ENCODE results near the gene RASGRF2.
A peak's percentile ranks its signal among the peaks of the same experiment; 100 is the strongest.
"Not testable (repeated sequence)": the region's sequence is repeated elsewhere in the genome, so short reads cannot be mapped to it uniquely, and the experiment has no call there.

The RASGRF2 gene

DNA sequence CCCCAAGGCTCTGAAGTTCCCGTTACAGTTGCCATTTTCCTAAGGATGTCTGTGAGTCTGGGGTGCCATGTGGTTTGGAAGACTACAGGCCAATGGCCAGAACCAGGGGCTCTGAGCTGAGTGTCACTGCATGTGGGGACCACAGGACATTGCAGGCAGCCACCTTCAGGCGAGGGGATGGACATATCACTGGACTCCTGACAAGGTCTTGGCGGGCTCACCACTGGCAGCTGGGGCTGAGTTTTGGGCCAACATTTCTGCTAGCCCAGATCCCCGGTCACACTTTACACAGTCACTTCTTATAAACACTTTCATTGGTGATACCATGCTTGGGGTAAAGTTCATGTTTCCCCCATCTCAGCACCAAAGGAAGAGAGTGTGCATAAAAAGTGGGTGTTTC, 109.8 kb downstream of the RASGRF2 start:
- no peak for DNase-seq (ENCODE audit: low spot score)

- no peak for DNase-seq (ENCODE audit: low spot score)
Measured at GRCh38 chr5:81070571-81071255, 110.5 kb downstream of the RASGRF2 start.

DNA sequence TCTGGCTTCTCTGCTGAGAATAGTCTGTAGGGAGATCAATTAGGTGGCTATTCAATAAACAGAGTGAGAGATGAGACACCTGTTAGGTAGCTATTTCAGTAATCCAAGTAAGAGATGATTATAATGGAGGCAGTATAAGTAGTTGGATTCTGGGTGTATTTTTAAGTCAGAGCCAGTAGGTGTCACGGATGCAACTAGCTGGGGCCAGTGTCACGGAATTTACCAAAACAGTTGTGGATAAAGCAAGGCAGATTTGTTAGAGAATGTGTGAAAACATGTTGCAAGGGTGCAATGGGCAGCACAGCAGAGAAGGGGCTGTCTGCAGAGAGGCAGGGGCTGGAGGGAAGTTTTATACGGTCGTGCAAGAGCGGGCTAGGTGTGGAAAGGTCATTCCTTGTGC, 114.9 kb downstream of the RASGRF2 start:
- no peak for DNase-seq (ENCODE audit: low spot score)

DNA sequence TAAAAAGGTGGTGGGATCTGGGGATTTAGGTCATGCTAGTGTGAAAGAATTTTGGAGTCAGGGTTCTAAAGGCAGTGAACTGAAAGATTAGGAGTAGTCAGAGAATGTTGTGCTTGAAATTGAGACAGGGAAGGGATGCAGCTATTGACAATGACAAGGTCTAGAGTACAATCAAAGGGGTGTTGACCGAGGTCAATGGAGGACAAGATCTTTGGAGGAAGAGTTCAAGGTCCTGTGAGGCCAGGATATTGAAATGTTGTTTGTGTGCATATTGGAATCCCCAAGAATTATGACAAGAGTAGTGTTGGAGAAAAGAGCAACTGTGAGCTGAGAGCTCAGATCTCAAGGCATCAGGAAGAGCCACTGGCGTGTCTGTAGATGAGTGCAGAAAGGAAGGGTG, 116.9 kb downstream of the RASGRF2 start:
- DNase-seq (ENCODE audit: low spot score) = no peak

GRCh38 chr5:81078930-81079329, 118.8 kb downstream of the RASGRF2 start:
- DNase-seq (ENCODE audit: low spot score) = no peak

- DNase-seq (ENCODE audit: low spot score) = peak; percentile 12
Measured at GRCh38 chr5:81080809-81081460, 120.8 kb downstream of the RASGRF2 start.

- DNase-seq (ENCODE audit: low spot score) = peak; percentile 52
Measured at GRCh38 chr5:81081461-81081835, 121.3 kb downstream of the RASGRF2 start.

- no peak for DNase-seq (ENCODE audit: low spot score)
Measured at GRCh38 chr5:81086881-81087281, 126.7 kb downstream of the RASGRF2 start.

DNA sequence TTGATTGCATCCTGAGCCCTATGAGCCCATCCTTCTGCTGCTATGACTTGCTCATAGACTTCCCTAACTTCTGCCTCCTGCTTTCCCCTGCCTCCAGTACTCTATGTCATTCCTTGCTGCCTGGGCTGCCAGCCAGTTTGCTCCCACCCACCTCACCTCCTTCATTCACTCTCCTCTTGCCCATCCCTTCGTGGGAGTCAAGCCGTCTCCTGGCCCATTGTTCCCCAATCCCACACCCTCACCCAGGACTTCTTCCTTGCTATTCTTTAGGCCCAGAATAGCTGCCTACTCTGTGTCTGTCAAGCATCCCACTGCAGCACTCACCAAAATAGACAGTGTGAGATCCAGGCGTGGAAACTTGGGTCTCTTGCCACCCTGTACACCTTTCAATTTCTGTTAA, 131.0 kb downstream of the RASGRF2 start:
- DNase-seq (ENCODE audit: low spot score) = peak; percentile 18

- DNase-seq (ENCODE audit: low spot score) = no peak
Measured at GRCh38 chr5:81093536-81094196, 133.5 kb downstream of the RASGRF2 start.

DNA sequence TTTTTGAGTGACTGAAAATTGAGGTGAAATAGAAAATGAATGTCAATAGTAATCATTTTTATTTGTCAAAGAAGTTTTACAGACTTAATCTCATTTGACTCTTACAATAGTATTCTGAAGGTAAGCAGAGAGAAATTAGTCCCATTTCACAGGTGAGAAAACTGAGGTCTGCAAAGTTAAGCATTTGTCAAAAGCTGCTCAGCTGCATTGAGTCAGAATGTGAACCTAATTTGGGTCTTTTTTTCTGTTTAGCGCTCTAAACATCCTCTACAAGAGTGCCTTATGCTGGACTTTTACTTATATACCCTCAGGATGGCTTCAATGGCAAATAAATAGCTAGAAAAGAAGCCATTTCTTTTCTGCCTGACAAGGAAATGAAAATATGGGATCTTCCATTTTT, 135.7 kb downstream of the RASGRF2 start:
- DNase-seq (ENCODE audit: low spot score) = no peak

DNA sequence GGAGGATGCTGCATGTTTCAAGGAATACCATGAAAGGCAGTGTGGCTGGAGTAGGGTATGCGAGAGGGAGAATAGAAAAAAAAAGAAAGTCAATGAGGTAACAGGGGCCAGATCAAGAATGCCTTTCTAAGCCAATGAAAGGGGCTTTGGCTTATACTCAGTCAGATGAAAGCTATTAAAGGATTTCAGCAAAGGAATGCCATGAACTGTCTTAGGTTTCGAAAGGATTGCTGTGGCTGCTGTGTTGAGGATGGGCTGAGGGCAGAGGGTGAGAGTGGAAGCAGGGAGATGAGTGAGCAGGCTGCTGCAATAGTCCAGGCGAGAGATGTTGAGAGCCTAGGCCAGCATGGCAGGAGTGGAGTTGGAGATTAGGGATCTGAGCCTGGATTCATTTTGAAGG, 137.6 kb downstream of the RASGRF2 start:
- no peak for DNase-seq (ENCODE audit: low spot score)

DNA sequence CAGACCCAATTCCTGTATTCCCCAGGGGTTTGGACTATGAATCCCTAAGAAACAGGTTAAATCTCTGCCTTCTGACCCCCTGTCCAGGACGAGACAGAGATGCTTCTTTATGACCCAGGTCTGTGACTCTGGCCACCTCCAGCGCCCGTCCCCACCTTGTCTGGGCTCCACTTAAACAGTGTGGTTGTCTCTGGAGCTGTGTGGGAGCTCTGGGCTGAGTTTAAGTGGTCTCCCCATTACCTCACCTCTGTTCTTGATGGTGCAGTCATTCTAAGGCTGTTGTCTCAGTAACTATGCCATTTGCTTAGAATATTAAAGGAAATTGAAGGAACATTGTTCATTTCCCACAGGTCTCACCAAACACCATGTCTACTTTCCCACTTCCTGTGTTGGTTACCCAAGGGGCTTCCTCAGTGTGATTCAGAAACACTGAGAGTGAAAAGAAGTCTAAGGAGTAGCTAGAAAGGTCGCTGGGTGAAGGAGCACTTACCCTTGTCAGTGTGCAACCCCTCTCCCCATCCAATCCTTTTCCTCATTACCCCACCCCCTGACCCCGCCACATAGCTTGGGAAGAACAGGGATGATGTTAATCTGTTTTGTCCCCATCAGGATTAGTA, 145.2 kb downstream of the RASGRF2 start:
- DNase-seq (ENCODE audit: low spot score) = no peak

DNA sequence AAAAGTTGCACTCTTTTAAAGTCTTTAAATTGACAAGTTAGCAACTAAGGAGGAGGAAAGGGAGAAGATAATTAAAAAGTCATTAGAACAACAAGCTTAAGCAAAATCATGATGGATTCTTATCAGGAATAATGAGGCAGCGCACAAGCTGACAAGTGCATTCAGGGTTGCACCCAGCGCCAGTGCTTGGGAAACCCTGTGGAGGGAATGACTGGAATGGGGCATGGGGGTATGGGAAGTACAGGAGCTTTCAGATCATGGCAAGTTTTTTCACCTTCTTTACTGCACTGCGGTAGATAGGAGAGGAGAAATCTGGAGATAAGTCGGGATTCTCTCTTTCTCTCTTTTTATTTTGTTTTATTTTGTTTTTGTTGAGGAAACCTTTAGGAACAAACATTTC, 155.1 kb downstream of the RASGRF2 start:
- DNase-seq (ENCODE audit: low spot score) = no peak

GRCh38 chr5:81117566-81117965, 157.4 kb downstream of the RASGRF2 start:
- no peak for DNase-seq (ENCODE audit: low spot score)

- DNase-seq (ENCODE audit: low spot score) = no peak
Measured at GRCh38 chr5:81121273-81121672, 161.1 kb downstream of the RASGRF2 start.

- DNase-seq (ENCODE audit: low spot score) = no peak
Measured at GRCh38 chr5:81121836-81122630, 161.9 kb downstream of the RASGRF2 start.

GRCh38 chr5:81124689-81125088, 164.5 kb downstream of the RASGRF2 start:
- not testable (repeated sequence) for DNase-seq (ENCODE audit: low spot score)

DNA sequence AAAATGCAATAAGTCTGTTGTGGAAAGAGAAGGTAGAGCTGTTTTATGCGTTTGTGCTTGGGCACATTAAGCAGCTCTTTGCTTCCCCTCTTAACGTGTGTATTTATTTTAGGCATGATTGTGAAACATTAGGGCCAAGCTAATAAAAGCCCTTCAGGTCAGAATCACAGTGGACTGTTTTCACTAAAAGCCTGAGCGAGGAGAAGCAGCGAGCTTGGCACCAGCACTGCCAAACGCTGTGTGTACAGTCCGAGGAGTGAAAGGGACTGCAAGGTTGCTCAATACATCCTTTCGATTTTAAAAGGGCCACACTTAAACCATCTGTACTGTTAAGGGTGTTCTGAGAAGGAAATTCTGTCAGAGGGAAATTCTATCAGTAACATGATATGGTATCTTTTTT, 165.8 kb downstream of the RASGRF2 start:
- DNase-seq (ENCODE audit: low spot score) = no peak

- DNase-seq (ENCODE audit: low spot score) = peak; percentile 47
Measured at GRCh38 chr5:81128416-81128815, 168.3 kb downstream of the RASGRF2 start.

- DNase-seq (ENCODE audit: low spot score) = no peak
Measured at GRCh38 chr5:81132381-81132780, 172.2 kb downstream of the RASGRF2 start.

DNA sequence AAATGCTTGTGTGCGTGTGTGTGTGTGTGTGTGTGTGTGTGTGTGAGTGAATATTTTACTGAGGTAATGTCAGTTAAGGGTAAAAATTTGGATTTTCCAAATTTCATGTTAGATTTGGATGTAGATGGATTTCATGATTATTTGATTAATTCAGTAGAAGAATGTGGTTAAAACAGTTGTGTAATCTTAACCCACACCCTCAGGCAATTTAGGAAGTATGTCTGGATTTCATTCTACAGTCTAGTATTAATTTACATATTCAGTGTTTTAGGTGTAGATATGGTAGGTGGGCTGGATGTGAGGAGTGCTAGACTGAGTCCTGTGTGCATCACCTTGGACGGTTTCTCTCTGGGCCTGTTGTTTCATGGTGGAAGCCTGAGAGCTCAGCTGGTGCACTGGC, 173.9 kb downstream of the RASGRF2 start:
- no peak for DNase-seq (ENCODE audit: low spot score)
